Activated CD4-positive, alpha-beta T cell treated with anti-CD3 and anti-CD28 coated beads, Interleukin-2, amount 50 U/mL, for 48 hours (primary cell): ENCODE results near the gene SORBS1.

ENCODE experiments used
- DNase-seq, 2 experiments: peaks; one replicate each; pipeline ENCODE4 v3.0.0-alpha.2; 2020

The SORBS1 gene

GRCh38 chr10:95511314-95511713 lies 49.9 kb downstream of the SORBS1 start:
- DNase-seq = no peak

- no peak for DNase-seq
These were observed 51.9 kb downstream of the SORBS1 start for GRCh38 chr10:95509251-95509650.

GRCh38 chr10:95508730-95509129 lies 52.4 kb downstream of the SORBS1 start:
- no peak for DNase-seq

- no peak for DNase-seq
These were observed 55.0 kb downstream of the SORBS1 start for GRCh38 chr10:95506056-95506737.

- no peak for DNase-seq
These were observed 55.5 kb downstream of the SORBS1 start for GRCh38 chr10:95505641-95506040.

GRCh38 chr10:95505084-95505610 lies 56.0 kb downstream of the SORBS1 start:
- DNase-seq = no peak

GRCh38 chr10:95504246-95504691 lies 56.9 kb downstream of the SORBS1 start:
- DNase-seq = no peak

- DNase-seq = no peak
These were observed 57.6 kb downstream of the SORBS1 start for GRCh38 chr10:95503526-95503925.

- no peak for DNase-seq
These were observed 58.2 kb downstream of the SORBS1 start for GRCh38 chr10:95503001-95503400.

GRCh38 chr10:95502377-95502776 lies 58.8 kb downstream of the SORBS1 start:
- DNase-seq = no peak

GRCh38 chr10:95501203-95502094 lies 59.7 kb downstream of the SORBS1 start:
- no peak for DNase-seq

- no peak for DNase-seq
These were observed 60.5 kb downstream of the SORBS1 start for GRCh38 chr10:95500649-95501048.

GRCh38 chr10:95500097-95500496 lies 61.1 kb downstream of the SORBS1 start:
- DNase-seq = no peak

GRCh38 chr10:95499482-95499989 lies 61.6 kb downstream of the SORBS1 start:
- DNase-seq = no peak

- DNase-seq = no peak
These were observed 64.2 kb downstream of the SORBS1 start for GRCh38 chr10:95496951-95497350.

- DNase-seq = no peak
These were observed 64.8 kb downstream of the SORBS1 start for GRCh38 chr10:95496246-95496911.

- DNase-seq = no peak
These were observed 67.3 kb downstream of the SORBS1 start for GRCh38 chr10:95493862-95494261.

GRCh38 chr10:95487994-95488393 lies 73.2 kb downstream of the SORBS1 start:
- no peak for DNase-seq

- no peak for DNase-seq
These were observed 75.9 kb downstream of the SORBS1 start for GRCh38 chr10:95485056-95485844.

- DNase-seq = no peak
These were observed 78.5 kb downstream of the SORBS1 start for GRCh38 chr10:95482501-95483233.

- DNase-seq = peak in 1 of 2 experiments; percentile 15
These were observed 80.2 kb downstream of the SORBS1 start for GRCh38 chr10:95480901-95481491.
